Gastrocnemius medialis (tissue), 4 donors: Measurements from ENCODE around the gene VEZF1.

Source experiments
- POLR2A ChIP-seq, 2 donors: fragments of 450-650 bp; IDR thresholded peaks; one replicate each; pipeline ENCODE4 v1.6.1; 2017; ENCODE audit warnings: antibody characterized with exemption in 2 of 2, mild to moderate bottlenecking in 2 of 2, moderate library complexity in 2 of 2
- TF ChIP-seq, protein P1 (sequence below), 5 experiments: fragments of 450-650 bp in 3 of 5; fragments of 200-600 bp in 2 of 5; sonication (generic) in 2 of 5; IDR thresholded peaks in 4 of 5; conservative IDR thresholded peaks in 1 of 5; 1 replicate in 4 of 5; 2 replicates in 1 of 5; pipeline ENCODE4 v1.5.1; 2016 to 2019; ENCODE audit warnings: antibody characterized with exemption in 5 of 5, mild to moderate bottlenecking in 3 of 5, moderate library complexity in 3 of 5

DNA sequence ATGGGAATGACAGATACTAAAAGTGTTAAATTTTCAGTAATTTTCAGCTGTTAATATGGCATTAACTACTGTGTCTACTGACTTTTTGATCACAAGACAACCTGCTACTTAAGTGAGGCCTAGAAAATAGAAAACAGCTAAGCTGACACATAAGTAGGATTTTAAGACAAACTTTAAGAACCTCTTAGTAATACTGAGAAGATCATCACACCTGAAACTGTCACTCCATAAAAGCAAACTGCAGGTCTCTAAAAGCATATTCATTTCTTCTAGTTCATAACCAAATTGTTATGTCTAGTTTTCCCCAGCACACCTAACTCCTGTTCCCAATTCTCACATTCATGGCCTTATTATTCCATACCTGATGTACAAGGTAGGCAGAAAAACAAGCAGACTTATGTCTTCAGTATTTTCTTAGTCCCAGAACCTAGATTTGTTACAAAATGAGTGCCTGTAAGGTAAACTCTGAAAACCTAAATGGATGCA, 11.0 kb upstream of the VEZF1 start:
- TF ChIP-seq, protein P1, sequence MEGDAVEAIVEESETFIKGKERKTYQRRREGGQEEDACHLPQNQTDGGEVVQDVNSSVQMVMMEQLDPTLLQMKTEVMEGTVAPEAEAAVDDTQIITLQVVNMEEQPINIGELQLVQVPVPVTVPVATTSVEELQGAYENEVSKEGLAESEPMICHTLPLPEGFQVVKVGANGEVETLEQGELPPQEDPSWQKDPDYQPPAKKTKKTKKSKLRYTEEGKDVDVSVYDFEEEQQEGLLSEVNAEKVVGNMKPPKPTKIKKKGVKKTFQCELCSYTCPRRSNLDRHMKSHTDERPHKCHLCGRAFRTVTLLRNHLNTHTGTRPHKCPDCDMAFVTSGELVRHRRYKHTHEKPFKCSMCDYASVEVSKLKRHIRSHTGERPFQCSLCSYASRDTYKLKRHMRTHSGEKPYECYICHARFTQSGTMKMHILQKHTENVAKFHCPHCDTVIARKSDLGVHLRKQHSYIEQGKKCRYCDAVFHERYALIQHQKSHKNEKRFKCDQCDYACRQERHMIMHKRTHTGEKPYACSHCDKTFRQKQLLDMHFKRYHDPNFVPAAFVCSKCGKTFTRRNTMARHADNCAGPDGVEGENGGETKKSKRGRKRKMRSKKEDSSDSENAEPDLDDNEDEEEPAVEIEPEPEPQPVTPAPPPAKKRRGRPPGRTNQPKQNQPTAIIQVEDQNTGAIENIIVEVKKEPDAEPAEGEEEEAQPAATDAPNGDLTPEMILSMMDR (IDR thresholded peaks at IDR 0.05 in 4 of 5, conservative IDR thresholded peaks at IDR 0.05 in 1 of 5), result no peak
- no peak for TF ChIP-seq POLR2A (IDR thresholded peaks at IDR 0.05)
